Measurements from ENCODE around the gene DLGAP1. TPM values are rescaled to one million over a fixed set of nuclear protein-coding genes. Genes with fewer than 3 reads are reported as not detected.
"Not testable (repeated sequence)": the region's sequence is repeated elsewhere in the genome, so short reads cannot be mapped to it uniquely, and the experiment has no call there.

Gene DLGAP1
- total RNA-seq, 1 donor from 2014 or later, result 0.05 TPM

GRCh38 chr18:3710712-3711301 lies 744.3 kb downstream of the DLGAP1 start:
- Mint-ChIP-seq H3K9me3 (ENCODE audit: unreplicated experiment) (no peaks in the 10 kb centered on the region), H3K36me3 (ENCODE audit: unreplicated experiment) (no peaks in the 10 kb centered on the region), H3K4me1 (ENCODE audit: unreplicated experiment) (peaks cover 10% of the 10 kb centered on the region), H3K27me3 (ENCODE audit: unreplicated experiment) (peaks cover 55% of the 10 kb centered on the region), H3K27ac (ENCODE audit: unreplicated experiment) (no peak overlapping the region), H3K4me3 (ENCODE audit: unreplicated experiment) (no peak overlapping the region)
- no peak for TF ChIP-seq CTCF (IDR thresholded peaks at IDR 0.05)
- DNase-seq (ENCODE audit: extremely low spot score, unreplicated experiment), result no peak

DNA sequence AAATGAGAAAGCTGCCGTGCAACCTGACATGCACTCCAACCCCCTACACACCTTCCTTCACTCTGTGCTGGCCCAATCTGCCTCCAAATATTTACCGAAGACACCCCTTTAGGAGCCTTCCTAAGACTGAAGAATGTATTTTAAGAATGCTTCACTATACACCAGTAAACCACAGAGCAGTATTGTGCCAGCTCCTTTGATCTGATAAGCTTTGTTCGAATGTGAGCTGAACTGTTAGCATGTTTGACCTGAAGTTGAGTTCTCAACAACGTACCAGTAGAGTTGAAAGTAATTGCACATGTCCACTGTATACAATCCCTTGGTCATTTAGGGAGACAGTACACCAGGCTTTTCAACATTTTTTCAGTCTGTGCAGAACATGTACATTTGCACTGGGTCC lies 745.9 kb downstream of the DLGAP1 start:
- no peak overlapping the region for H3K27ac Mint-ChIP-seq (ENCODE audit: unreplicated experiment)
- no peak for DNase-seq (ENCODE audit: extremely low spot score, unreplicated experiment)
- TF ChIP-seq CTCF (IDR thresholded peaks at IDR 0.05), result no peak
- no peaks in the 10 kb centered on the region for H3K36me3 Mint-ChIP-seq (ENCODE audit: unreplicated experiment)
- H3K4me1 Mint-ChIP-seq (ENCODE audit: unreplicated experiment), result peaks cover 10% of the 10 kb centered on the region
- H3K4me3 Mint-ChIP-seq (ENCODE audit: unreplicated experiment), result no peak overlapping the region
- H3K9me3 Mint-ChIP-seq (ENCODE audit: unreplicated experiment), result no peaks in the 10 kb centered on the region
- peaks cover 44% of the 10 kb centered on the region for H3K27me3 Mint-ChIP-seq (ENCODE audit: unreplicated experiment)

- DNase-seq (ENCODE audit: extremely low spot score, unreplicated experiment), result no peak
- H3K27ac Mint-ChIP-seq (ENCODE audit: unreplicated experiment), result no peak overlapping the region
- no peaks in the 10 kb centered on the region for H3K9me3 Mint-ChIP-seq (ENCODE audit: unreplicated experiment)
- H3K27me3 Mint-ChIP-seq (ENCODE audit: unreplicated experiment), result peaks cover 42% of the 10 kb centered on the region
- no peaks in the 10 kb centered on the region for H3K36me3 Mint-ChIP-seq (ENCODE audit: unreplicated experiment)
- no peak overlapping the region for H3K4me3 Mint-ChIP-seq (ENCODE audit: unreplicated experiment)
- peaks cover 15% of the 10 kb centered on the region for H3K4me1 Mint-ChIP-seq (ENCODE audit: unreplicated experiment)
- TF ChIP-seq CTCF (IDR thresholded peaks at IDR 0.05), result no peak
Observed at GRCh38 chr18:3706279-3707097, 748.6 kb downstream of the DLGAP1 start.

DNA sequence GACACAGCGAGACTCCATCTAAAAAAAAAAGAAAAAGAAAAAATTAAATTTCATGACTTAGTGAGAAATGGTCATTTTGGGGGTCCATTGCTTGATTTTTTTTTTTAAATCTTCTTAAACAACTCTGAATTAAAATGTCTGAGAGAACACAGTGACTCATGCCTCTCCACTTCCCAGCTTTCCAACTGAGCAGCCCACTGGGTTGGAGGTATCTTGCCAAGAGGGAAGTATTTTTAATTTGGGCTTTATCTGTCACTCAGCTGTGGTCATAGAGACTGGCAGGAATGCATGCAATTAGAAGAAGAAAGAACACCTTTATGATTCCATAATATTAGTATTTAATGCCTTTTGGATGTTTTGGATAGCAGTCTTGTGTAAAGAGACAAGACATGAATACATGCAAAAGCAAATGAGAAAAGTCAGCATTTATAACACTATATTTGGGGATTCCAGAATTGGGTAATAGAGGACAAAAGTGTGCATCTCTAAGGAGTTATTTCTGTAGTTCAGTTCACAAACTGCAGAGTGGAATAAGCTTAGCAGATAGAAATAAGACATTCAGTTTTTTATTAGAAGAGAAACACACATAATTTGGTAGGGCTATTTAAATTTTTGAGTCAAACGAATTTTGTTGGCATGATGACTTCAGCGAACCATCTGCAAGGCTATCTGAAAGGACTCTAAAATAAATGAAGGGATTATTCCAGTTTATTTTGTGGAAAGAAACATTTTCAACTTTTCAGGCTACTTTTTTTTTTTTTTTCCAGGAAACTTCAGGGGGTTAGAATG lies 750.4 kb downstream of the DLGAP1 start:
- Mint-ChIP-seq H3K9me3 (ENCODE audit: unreplicated experiment) (no peaks in the 10 kb centered on the region), H3K27ac (ENCODE audit: unreplicated experiment) (no peak overlapping the region), H3K4me3 (ENCODE audit: unreplicated experiment) (no peak overlapping the region), H3K27me3 (ENCODE audit: unreplicated experiment) (peaks cover 44% of the 10 kb centered on the region), H3K36me3 (ENCODE audit: unreplicated experiment) (no peaks in the 10 kb centered on the region), H3K4me1 (ENCODE audit: unreplicated experiment) (peaks cover 4% of the 10 kb centered on the region)
- DNase-seq (ENCODE audit: extremely low spot score, unreplicated experiment), result no peak
- TF ChIP-seq CTCF (IDR thresholded peaks at IDR 0.05), result no peak

GRCh38 chr18:3703732-3704176 lies 751.4 kb downstream of the DLGAP1 start:
- no peak for DNase-seq (ENCODE audit: extremely low spot score, unreplicated experiment)
- Mint-ChIP-seq H3K36me3 (ENCODE audit: unreplicated experiment) (no peaks in the 10 kb centered on the region), H3K4me1 (ENCODE audit: unreplicated experiment) (peaks cover 4% of the 10 kb centered on the region), H3K27me3 (ENCODE audit: unreplicated experiment) (peaks cover 45% of the 10 kb centered on the region), H3K9me3 (ENCODE audit: unreplicated experiment) (peaks cover 2% of the 10 kb centered on the region), H3K27ac (ENCODE audit: unreplicated experiment) (no peak overlapping the region), H3K4me3 (ENCODE audit: unreplicated experiment) (no peak overlapping the region)
- peak; percentile 77 for TF ChIP-seq CTCF (IDR thresholded peaks at IDR 0.05)

- H3K27ac Mint-ChIP-seq (ENCODE audit: unreplicated experiment); H3K36me3 Mint-ChIP-seq (ENCODE audit: unreplicated experiment); DNase-seq (ENCODE audit: extremely low spot score, unreplicated experiment); H3K4me3 Mint-ChIP-seq (ENCODE audit: unreplicated experiment); H3K4me1 Mint-ChIP-seq (ENCODE audit: unreplicated experiment): not testable (repeated sequence)
- Mint-ChIP-seq H3K27me3 (ENCODE audit: unreplicated experiment) (peaks cover 45% of the 10 kb centered on the region), H3K9me3 (ENCODE audit: unreplicated experiment) (peaks cover 22% of the 10 kb centered on the region)
Observed at GRCh38 chr18:3699707-3700567, 755.2 kb downstream of the DLGAP1 start.
